HepG2 (cell line): ENCODE measurements around the gene UNC5CL. TPM values are rescaled to one million over a fixed set of nuclear protein-coding genes. Genes with fewer than 3 reads are reported as not detected.

Experiments
- ATM ChIP-seq: fragments of 450-650 bp; IDR thresholded peaks from 2 replicates; pipeline ENCODE4 v1.7.1; 2017; ENCODE audit warnings: mild to moderate bottlenecking, borderline replicate concordance
- HES4 ChIP-seq: sonication (generic); formaldehyde crosslinking; IDR thresholded peaks from 2 replicates; pipeline ENCODE4 v1.9.0; 2021; ENCODE audit warnings: mild to moderate bottlenecking, missing genetic modification reagents, borderline replicate concordance
- HNRNPUL1 ChIP-seq: fragments of 200-400 bp; formaldehyde crosslinking; IDR thresholded peaks from 2 replicates; pipeline ENCODE4 v1.6.1; 2017; ENCODE audit warnings: low read depth, mild to moderate bottlenecking, low read length, moderate library complexity
- KLF15 ChIP-seq: sonication (generic); formaldehyde crosslinking; IDR thresholded peaks from 2 replicates; pipeline ENCODE4 v1.8.1; 2023; ENCODE audit warnings: borderline replicate concordance, mild to moderate bottlenecking, inconsistent platforms, missing genetic modification reagents, mixed read lengths
- MAZ ChIP-seq, 2 experiments: sonication (generic) in 1 of 2; formaldehyde crosslinking in 1 of 2; IDR thresholded peaks; 2 replicates each; pipeline versions ENCODE4 v1.5.0 to v1.6.1; 2012 to 2020; ENCODE audit warnings: low read depth in 2 of 2, mild to moderate bottlenecking in 2 of 2, borderline replicate concordance in 1 of 2, improper control_type of control experiment in 1 of 2, low read length in 1 of 2, missing genetic modification reagents in 1 of 2, moderate library complexity in 1 of 2
- MIER3 ChIP-seq: IDR thresholded peaks from 2 replicates; pipeline ENCODE4 v1.6.1; 2016; ENCODE audit warnings: missing compliant biosample characterization, borderline replicate concordance
- MTA3 ChIP-seq: sonication (generic); formaldehyde crosslinking; IDR thresholded peaks from 2 replicates; pipeline ENCODE4 v1.4.0; 2020; ENCODE audit warnings: missing genetic modification reagents
- NR2F6 ChIP-seq, 2 experiments: IDR thresholded peaks; 2 replicates each; pipeline ENCODE4 v1.6.1; 2016; ENCODE audit warnings: antibody characterized with exemption in 1 of 2, mild to moderate bottlenecking in 1 of 2
- PLRG1 ChIP-seq: fragments of 450-650 bp; conservative IDR thresholded peaks from 2 replicates; pipeline ENCODE4 v1.6.1; 2016
- SP1 ChIP-seq, 2 experiments: fragments of 450-650 bp in 1 of 2; sonication (generic) in 1 of 2; formaldehyde crosslinking in 1 of 2; IDR thresholded peaks; 2 replicates each; pipeline versions ENCODE4 v1.4.0 to v1.6.1; 2016 to 2020; ENCODE audit warnings: missing genetic modification reagents in 1 of 2
- YEATS2 ChIP-seq: sonication (generic); formaldehyde crosslinking; IDR thresholded peaks from 2 replicates; pipeline ENCODE4 v1.4.0; 2020; ENCODE audit warnings: missing genetic modification reagents, borderline replicate concordance
- ZNF180 ChIP-seq: sonication (generic); formaldehyde crosslinking; IDR thresholded peaks from 2 replicates; pipeline ENCODE4 v1.4.0; 2020; ENCODE audit warnings: low read depth, missing genetic modification reagents, borderline replicate concordance
- ZNF510 ChIP-seq: sonication (generic); formaldehyde crosslinking; IDR thresholded peaks from 2 replicates; pipeline ENCODE4 v1.4.0; 2020; ENCODE audit warnings: low read depth, mild to moderate bottlenecking, missing genetic modification reagents
- ZNF737 ChIP-seq: sonication (generic); formaldehyde crosslinking; IDR thresholded peaks from 2 replicates; pipeline ENCODE4 v1.5.0; 2020; ENCODE audit warnings: missing genetic modification reagents, mild to moderate bottlenecking, borderline replicate concordance
- polyA plus RNA-seq, 8 experiments: library from polyadenylated mRNA; depleted of rRNA in 3 of 8; stranded (reverse) in 7 of 8; unstranded in 1 of 8; fragments of >200 nt; fragmentation: Illumina TruSeq in 4 of 8; extraction: Trizol in 4 of 8; gene quantifications; 2 replicates each; pipeline versions ENCODE4 v1.2.1 to v1.2.3, GENCODE V29; 2011 to 2016; ENCODE audit warnings: low read depth in 4 of 8, missing spikeins in 1 of 8, mixed read lengths in 1 of 8; ENCODE audit not compliant: insufficient read depth in 1 of 8
- total RNA-seq, 5 experiments: library from RNA; depleted of rRNA; stranded (reverse); fragments of >200 nt; fragmentation: Illumina TruSeq; extraction: Trizol; gene quantifications; 2 replicates each; pipeline ENCODE4 v1.2.3, GENCODE V29; 2016; ENCODE audit warnings: low read depth in 1 of 5
- TF ChIP-seq, protein P1 (sequence below), 2 experiments: fragments of 450-650 bp in 1 of 2; sonication (generic) in 1 of 2; formaldehyde crosslinking; IDR thresholded peaks; 2 replicates each; pipeline versions ENCODE4 v1.5.0 to v1.8.0; 2020 to 2022; ENCODE audit warnings: mild to moderate bottlenecking in 1 of 2, missing genetic modification reagents in 1 of 2
- TF ChIP-seq, protein P2 (sequence below): sonication (generic); formaldehyde crosslinking; IDR thresholded peaks from 2 replicates; pipeline ENCODE4 v1.4.0; 2020; ENCODE audit warnings: missing genetic modification reagents, borderline replicate concordance
- TF ChIP-seq, protein P3 (sequence below): IDR thresholded peaks from 2 replicates; pipeline ENCODE4 v1.6.1; 2016; ENCODE audit warnings: missing compliant biosample characterization, missing genetic modification reagents, borderline replicate concordance
- TF ChIP-seq, protein P4 (sequence below): sonication (generic); formaldehyde crosslinking; IDR thresholded peaks from 2 replicates; pipeline ENCODE4 v1.8.1; 2023; ENCODE audit warnings: mild to moderate bottlenecking, moderate library complexity, missing genetic modification reagents
- TF ChIP-seq, protein P5 (sequence below): sonication (generic); formaldehyde crosslinking; IDR thresholded peaks from 2 replicates; pipeline ENCODE4 v1.8.0; 2022; ENCODE audit warnings: missing genetic modification reagents, mild to moderate bottlenecking, inconsistent platforms, borderline replicate concordance
- TF ChIP-seq, protein P6 (sequence below): sonication (generic); formaldehyde crosslinking; IDR thresholded peaks from 2 replicates; pipeline ENCODE4 v1.8.1; 2023; ENCODE audit warnings: mild to moderate bottlenecking, missing genetic modification reagents

The UNC5CL gene
- total and polyA plus RNA-seq, 2 of the 13 experiments (the other 11 are each of a cell fraction or from before 2014, with no cell fraction given): 2.4 to 2.5 TPM

DNA sequence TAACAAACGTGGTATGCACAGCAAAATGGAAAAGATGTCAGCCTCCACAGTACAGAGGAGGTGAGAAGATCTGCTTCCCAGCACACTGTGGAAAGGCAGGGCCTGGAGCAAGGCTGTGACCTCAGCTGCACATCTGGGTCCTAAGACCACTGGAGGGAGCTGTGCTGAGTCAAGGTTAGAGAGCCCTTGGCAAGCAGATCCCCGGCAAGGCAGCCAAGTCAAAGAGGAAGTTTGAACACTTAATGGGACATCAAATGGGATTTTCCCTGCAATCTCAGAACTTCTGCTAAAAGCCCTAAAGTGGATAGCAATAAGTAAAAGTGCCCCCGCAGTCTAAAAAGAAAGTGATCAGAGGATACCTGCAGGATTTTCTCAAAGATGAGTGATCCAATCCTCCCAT lies 39.5 kb downstream of the UNC5CL start (continued):
- TF ChIP-seq ZNF510 (CRISPR knock-in tag) (no peak), MTA3 (CRISPR knock-in tag) (no peak), SP1 (IDR thresholded peaks at IDR 0.05) (no peak), SP1 (CRISPR knock-in tag; IDR thresholded peaks at IDR 0.05) (no peak), PLRG1 (no peak), NR2F6 (IDR thresholded peaks at IDR 0.05) (peak; percentile 30), NR2F6 (CRISPR knock-in tag; IDR thresholded peaks at IDR 0.05) (peak; percentile 82), KLF15 (CRISPR knock-in tag) (no peak), ZNF180 (CRISPR knock-in tag) (no peak), MAZ (IDR thresholded peaks at IDR 0.05; ENCODE audit: borderline replicate concordance, low read depth, low read length) (no peak), MAZ (CRISPR knock-in tag; IDR thresholded peaks at IDR 0.05; ENCODE audit: low read depth) (no peak), ATM (no peak), HNRNPUL1 (no peak), HES4 (no peak), YEATS2 (CRISPR knock-in tag) (peak; percentile 54; the same call in 1 of the 2 replicates), ZNF737 (CRISPR knock-in tag) (no peak), MIER3 (CRISPR knock-in tag) (no peak)
- TF ChIP-seq, protein P1, sequence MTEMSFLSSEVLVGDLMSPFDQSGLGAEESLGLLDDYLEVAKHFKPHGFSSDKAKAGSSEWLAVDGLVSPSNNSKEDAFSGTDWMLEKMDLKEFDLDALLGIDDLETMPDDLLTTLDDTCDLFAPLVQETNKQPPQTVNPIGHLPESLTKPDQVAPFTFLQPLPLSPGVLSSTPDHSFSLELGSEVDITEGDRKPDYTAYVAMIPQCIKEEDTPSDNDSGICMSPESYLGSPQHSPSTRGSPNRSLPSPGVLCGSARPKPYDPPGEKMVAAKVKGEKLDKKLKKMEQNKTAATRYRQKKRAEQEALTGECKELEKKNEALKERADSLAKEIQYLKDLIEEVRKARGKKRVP (CRISPR knock-in tag; IDR thresholded peaks at IDR 0.05): no peak
- TF ChIP-seq, protein P2, sequence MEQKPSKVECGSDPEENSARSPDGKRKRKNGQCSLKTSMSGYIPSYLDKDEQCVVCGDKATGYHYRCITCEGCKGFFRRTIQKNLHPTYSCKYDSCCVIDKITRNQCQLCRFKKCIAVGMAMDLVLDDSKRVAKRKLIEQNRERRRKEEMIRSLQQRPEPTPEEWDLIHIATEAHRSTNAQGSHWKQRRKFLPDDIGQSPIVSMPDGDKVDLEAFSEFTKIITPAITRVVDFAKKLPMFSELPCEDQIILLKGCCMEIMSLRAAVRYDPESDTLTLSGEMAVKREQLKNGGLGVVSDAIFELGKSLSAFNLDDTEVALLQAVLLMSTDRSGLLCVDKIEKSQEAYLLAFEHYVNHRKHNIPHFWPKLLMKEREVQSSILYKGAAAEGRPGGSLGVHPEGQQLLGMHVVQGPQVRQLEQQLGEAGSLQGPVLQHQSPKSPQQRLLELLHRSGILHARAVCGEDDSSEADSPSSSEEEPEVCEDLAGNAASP (CRISPR knock-in tag): 0 out of 2 replicates have a peak, but pooled peaks have one; percentile 68
- TF ChIP-seq, protein P3, sequence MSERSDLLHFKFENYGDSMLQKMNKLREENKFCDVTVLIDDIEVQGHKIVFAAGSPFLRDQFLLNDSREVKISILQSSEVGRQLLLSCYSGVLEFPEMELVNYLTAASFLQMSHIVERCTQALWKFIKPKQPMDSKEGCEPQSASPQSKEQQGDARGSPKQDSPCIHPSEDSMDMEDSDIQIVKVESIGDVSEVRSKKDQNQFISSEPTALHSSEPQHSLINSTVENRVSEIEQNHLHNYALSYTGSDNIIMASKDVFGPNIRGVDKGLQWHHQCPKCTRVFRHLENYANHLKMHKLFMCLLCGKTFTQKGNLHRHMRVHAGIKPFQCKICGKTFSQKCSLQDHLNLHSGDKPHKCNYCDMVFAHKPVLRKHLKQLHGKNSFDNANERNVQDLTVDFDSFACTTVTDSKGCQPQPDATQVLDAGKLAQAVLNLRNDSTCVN (CRISPR knock-in tag): no peak
- TF ChIP-seq, protein P4, sequence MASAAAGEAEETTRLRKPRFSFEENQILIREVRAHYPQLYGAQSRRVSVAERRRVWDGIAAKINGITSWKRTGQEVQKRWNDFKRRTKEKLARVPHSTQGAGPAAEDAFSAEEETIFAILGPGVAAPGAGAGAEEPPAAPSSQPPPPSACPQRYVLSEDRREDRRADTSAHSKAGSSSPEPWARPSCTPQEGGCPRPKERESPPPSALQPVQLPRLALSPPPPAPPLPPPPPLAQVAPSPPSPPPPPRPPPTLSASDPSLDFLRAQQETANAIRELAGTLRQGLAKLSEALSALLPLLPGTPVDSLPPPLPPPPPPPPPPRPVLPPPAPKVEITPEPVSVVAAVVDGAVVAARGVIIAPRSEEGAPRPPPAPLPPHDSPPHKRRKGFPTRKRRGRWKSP (CRISPR knock-in tag): no peak
- TF ChIP-seq, protein P5, sequence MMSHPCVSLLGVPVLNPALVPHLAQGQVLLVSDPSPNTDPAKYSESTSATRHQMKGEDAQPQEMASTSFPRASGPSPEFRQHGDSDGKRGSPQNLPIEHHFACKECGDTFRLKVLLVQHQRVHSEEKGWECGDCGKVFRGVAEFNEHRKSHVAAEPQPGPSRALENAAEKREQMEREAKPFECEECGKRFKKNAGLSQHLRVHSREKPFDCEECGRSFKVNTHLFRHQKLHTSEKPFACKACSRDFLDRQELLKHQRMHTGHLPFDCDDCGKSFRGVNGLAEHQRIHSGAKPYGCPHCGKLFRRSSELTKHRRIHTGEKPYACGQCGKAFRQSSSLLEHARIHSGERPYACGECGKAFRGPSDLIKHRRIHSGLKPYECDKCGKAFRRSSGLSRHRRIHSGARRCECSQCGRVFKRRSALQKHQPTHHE (CRISPR knock-in tag): no peak
- TF ChIP-seq, protein P6, sequence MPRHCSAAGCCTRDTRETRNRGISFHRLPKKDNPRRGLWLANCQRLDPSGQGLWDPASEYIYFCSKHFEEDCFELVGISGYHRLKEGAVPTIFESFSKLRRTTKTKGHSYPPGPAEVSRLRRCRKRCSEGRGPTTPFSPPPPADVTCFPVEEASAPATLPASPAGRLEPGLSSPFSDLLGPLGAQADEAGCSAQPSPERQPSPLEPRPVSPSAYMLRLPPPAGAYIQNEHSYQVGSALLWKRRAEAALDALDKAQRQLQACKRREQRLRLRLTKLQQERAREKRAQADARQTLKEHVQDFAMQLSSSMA (CRISPR knock-in tag): no peak
